ENCODE measurements around the gene NEK7.

NEK7 gene

DNA sequence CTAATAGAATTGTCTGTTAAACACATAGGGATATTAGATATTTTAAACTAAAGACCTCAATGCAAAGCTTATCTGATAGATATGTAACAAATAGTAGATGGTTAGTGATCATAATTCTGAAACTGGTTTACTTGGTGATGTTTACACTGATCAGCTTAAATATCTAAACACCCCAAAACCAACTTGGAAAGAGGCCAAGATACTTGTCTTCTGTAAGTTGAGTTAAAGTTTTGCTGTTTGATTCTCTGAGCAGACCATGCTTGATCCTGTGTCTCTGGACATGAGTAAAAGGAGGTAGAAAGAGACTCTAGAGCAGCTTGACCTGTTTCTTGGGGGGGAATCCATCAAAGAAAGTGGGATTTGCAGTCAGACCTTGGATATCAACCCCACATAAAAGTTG lies 107.5 kb downstream of the NEK7 start:
- no peak for DNase-seq

- no peak for DNase-seq
These were observed 108.4 kb downstream of the NEK7 start for GRCh38 chr1:198265073-198265661.

DNA sequence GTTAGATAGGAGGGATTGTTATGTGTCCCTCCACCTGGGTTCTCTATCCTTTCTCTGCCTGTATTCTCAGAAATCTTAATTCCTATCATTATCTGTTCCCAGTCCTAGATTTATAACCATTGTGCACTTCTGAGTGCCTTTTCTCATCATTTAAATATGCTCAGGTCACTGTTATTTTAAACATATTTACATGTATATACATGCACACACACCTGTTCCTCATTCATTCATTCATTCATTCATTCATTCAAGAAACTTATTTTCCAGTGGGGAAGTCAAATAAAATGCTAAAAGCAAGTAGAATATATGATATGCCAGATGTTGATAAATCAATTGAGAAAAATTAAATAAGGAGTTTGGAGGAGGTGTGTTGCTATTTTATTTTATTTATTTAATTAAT lies 110.3 kb downstream of the NEK7 start:
- DNase-seq: no peak

DNA sequence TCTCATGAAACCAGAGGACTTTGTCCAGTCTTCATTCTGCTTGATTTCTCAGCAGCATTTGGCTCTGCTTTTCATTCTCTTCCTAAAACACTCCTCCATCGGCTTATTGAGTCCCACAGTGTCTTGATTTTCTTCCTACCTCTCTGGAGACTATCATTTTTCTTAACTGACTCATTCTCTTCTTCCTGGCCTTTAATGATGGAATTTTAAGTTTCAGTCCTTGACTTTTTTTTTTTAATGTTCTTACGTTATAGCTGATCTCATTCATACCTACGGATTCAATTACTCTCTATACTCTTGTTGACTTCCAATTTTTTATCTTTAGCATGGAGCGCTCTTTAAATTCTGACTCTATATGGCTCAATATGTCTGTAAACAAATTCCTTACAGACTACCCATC lies 111.1 kb downstream of the NEK7 start:
- DNase-seq: no peak

GRCh38 chr1:198268784-198269645 lies 112.2 kb downstream of the NEK7 start:
- DNase-seq: no peak

- DNase-seq: no peak
These were observed 112.8 kb downstream of the NEK7 start for GRCh38 chr1:198269646-198269940.

DNA sequence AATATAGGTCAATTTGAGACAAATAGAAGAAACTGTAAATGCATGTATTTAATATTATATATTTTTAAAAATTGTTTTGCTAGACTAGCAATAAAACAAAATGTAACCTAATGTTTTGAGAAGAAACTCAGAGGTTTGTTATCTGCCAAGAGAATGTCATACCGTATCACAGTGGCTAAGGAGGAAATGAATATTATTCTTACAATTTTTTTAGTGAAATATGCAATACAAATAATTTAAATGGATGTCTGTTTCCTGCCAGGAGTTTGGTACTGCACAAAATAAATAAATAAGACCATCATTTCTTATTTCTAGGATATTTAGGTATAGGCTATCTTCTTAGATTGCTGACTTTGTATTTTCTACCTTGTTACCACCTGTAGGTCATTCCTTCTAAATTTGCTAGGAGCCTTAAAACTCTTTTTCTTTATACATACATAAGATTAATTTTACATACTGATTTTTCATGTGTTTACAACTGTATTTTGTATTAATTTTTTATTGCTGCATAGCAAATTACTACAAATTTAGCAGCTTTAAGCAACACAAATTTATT lies 113.6 kb downstream of the NEK7 start:
- no peak for DNase-seq

GRCh38 chr1:198271467-198271866 lies 114.7 kb downstream of the NEK7 start:
- no peak for DNase-seq

- DNase-seq: no peak
These were observed 115.7 kb downstream of the NEK7 start for GRCh38 chr1:198272492-198272891.

DNA sequence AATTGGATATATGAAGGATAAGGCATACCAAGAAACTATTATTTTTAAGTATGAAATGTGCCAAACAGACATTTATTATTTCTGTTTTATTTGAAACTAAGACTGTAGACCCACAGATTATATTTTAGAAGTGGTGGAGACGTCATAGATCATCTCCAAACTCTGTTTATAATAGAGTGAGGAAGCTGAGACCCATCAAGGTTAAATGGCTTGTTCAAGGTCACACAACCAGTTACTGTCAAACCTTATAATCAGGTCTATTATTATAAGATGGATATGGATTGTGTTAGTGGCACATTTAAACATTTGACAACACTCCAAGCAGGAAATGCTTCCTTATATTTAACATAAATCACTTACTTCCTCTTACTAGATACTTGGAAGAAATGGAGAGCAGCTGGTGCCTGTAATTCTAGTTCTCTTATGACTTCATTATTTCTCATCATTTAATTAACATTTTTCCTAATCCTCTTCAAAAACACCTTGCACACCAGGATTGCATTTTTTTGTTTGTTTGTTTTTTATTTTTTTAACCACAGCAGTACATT lies 117.0 kb downstream of the NEK7 start:
- DNase-seq: no peak

DNA sequence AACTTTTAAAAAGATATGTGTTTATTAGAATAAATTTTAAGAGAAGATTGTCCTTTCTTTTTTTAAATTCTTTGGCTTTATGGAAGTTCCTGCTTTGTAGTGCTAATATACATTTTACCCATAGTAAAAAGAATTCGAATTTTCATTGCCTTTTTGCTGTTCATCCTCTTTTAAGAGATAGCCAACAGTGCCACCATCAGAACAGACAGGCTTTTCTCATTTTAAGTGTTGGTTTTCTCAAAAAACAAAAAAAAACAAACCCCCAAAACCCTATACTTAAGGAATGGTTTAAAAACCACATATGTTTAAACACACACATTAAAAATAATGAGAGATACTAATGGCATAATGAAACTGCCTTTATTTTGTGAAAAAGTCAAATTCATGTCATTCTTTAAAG lies 118.8 kb downstream of the NEK7 start:
- DNase-seq: no peak

- DNase-seq: no peak
These were observed 119.4 kb downstream of the NEK7 start for GRCh38 chr1:198276241-198276640.

DNA sequence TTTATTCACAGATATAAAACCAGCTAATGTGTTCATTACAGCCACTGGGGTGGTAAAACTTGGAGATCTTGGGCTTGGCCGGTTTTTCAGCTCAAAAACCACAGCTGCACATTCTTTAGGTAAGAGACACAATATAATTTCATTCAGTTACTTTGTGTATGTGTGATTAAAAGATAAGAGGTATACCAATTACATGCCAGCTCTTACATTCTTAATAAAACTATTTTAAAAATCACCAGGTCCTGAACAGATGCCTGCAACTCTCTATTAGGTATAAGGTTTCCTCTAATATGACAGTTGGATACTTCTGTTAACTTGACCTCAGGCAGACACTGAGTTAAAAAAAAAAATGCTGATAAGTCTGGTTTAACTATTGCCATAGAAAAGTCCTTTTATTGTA lies 122.1 kb downstream of the NEK7 start:
- DNase-seq: no peak

DNA sequence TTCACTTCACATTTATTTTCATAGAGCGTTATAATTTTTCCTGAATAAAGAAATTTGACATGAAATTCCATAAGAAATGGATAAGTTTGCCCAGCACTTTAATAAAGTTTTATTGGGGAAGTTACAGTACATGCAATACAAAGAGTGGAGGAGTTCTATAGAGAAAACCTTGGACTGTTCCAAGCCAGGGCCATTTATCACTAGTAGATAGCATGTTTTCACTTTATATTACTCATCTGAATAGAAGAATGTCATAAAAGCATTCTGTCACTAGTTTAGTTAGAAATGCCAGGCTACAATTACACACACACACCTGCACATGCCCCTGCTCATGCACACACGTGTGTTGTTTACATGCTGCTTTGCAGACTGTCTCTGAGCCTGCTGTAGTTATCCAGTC lies 123.3 kb downstream of the NEK7 start:
- no peak for DNase-seq

GRCh38 chr1:198281911-198282310 lies 125.1 kb downstream of the NEK7 start:
- no peak for DNase-seq

DNA sequence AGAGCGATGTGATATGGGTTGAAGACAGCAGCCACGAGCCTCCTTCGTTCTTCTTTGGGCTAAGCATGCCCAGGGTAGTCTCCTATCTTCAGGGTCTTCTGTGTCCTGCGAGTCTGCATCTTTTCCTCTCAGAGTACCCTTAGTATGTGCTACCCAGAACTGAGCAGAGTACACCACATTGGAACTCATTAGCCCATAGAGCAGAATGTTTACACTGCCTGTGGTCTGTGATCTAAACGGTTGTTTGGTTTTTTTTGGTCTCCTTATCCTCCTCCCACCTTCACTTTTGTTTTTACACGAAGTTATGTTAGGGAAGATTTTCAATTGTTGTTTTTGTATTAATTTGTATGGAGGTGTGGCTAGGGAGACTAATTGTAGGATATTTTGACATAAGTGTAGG lies 126.4 kb downstream of the NEK7 start:
- no peak for DNase-seq

- no peak for DNase-seq
These were observed 131.1 kb downstream of the NEK7 start for GRCh38 chr1:198287916-198288315.

GRCh38 chr1:198290089-198290683 lies 133.4 kb downstream of the NEK7 start:
- no peak for DNase-seq

- no peak for DNase-seq
These were observed 134.2 kb downstream of the NEK7 start for GRCh38 chr1:198291036-198291435.

- DNase-seq: no peak
These were observed 135.1 kb downstream of the NEK7 start for GRCh38 chr1:198291924-198292323.

GRCh38 chr1:198295225-198295624 lies 138.4 kb downstream of the NEK7 start:
- DNase-seq: no peak

GRCh38 chr1:198295971-198296370 lies 139.2 kb downstream of the NEK7 start:
- DNase-seq: no peak

GRCh38 chr1:198297281-198297680 lies 140.5 kb downstream of the NEK7 start:
- no peak for DNase-seq

GRCh38 chr1:198298640-198299039 lies 141.8 kb downstream of the NEK7 start:
- no peak for DNase-seq

Data from CD4-positive, alpha-beta T cell treated with Interferon alpha-2 for 1 hour (primary cell).